K562 (cell line): Measurements from ENCODE around the gene C20orf141. TPM values are rescaled to one million over a fixed set of nuclear protein-coding genes. Genes with fewer than 3 reads are reported as not detected.

Source experiments
- BRCA1 ChIP-seq, 2 experiments: fragments of 450-650 bp in 1 of 2; sonication (generic) in 1 of 2; formaldehyde crosslinking in 1 of 2; IDR thresholded peaks; 2 replicates each; pipeline versions ENCODE4 v1.5.0 to v1.6.1; 2017 to 2020; ENCODE audit warnings: mild to moderate bottlenecking in 1 of 2, missing genetic modification reagents in 1 of 2
- CBFA2T2 ChIP-seq: fragments of 450-650 bp; conservative IDR thresholded peaks from 2 replicates; pipeline ENCODE4 v1.6.1; 2017; ENCODE audit warnings: mild to moderate bottlenecking
- CEBPB ChIP-seq: fragments of 450-650 bp; IDR thresholded peaks from 2 replicates; pipeline ENCODE4 v1.6.1; 2016; ENCODE audit warnings: missing genetic modification characterization, missing compliant biosample characterization
- CUX1 ChIP-seq: fragments of 200-800 bp; sonication (Bioruptor generic); IDR thresholded peaks from 2 replicates; pipeline ENCODE4 v1.6.1; 2016; ENCODE audit warnings: missing genetic modification characterization, missing compliant biosample characterization
- DACH1 ChIP-seq: fragments of 450-650 bp; IDR thresholded peaks from 2 replicates; pipeline ENCODE4 v1.6.1; 2018; ENCODE audit not compliant: partially characterized antibody
- EP300 ChIP-seq: IDR thresholded peaks from 2 replicates; pipeline ENCODE4 v1.6.1; 2012; ENCODE audit warnings: low read length, improper control_type of control experiment
- ETV1 ChIP-seq: fragments of 450-650 bp; conservative IDR thresholded peaks from 2 replicates; pipeline ENCODE4 v1.6.1; 2016; ENCODE audit warnings: missing genetic modification characterization, control low read depth, low read depth, missing compliant biosample characterization
- FOXP1 ChIP-seq: sonication (generic); formaldehyde crosslinking; IDR thresholded peaks from 2 replicates; pipeline ENCODE4 v1.8.0; 2022; ENCODE audit warnings: mild to moderate bottlenecking, missing genetic modification reagents
- GTF2A2 ChIP-seq: IDR thresholded peaks from 2 replicates; pipeline ENCODE4 v1.6.1; 2016; ENCODE audit warnings: mild to moderate bottlenecking, missing genetic modification characterization, missing compliant biosample characterization
- KDM4B ChIP-seq, 2 experiments: fragments of 450-650 bp in 1 of 2; sonication (generic) in 1 of 2; IDR thresholded peaks; 2 replicates each; pipeline ENCODE4 v1.6.1; 2016 to 2017; ENCODE audit warnings: borderline replicate concordance in 2 of 2, antibody characterized with exemption in 1 of 2, low read depth in 1 of 2, mild to moderate bottlenecking in 1 of 2
- KLF6 ChIP-seq: fragments of 250-450 bp; sonication (Bioruptor Pico); IDR thresholded peaks from 2 replicates; pipeline ENCODE4 v1.4.0; 2020; ENCODE audit warnings: mild to moderate bottlenecking, moderate library complexity, borderline replicate concordance
- POLR2B ChIP-seq: fragments of 450-650 bp; IDR thresholded peaks from 2 replicates; pipeline ENCODE4 v1.6.1; 2018; ENCODE audit warnings: low read depth; ENCODE audit not compliant: partially characterized antibody
- SRSF1 ChIP-seq: fragments of 200-400 bp; formaldehyde crosslinking; IDR thresholded peaks from 2 replicates; pipeline ENCODE4 v1.6.1; 2017; ENCODE audit warnings: mild to moderate bottlenecking, low read depth, low read length, moderate library complexity
- STAG1 ChIP-seq: sonication (generic); formaldehyde crosslinking; IDR thresholded peaks from 2 replicates; pipeline ENCODE4 v1.5.0; 2020; ENCODE audit warnings: missing genetic modification reagents, borderline replicate concordance
- TAL1 ChIP-seq: fragments of 450-650 bp; IDR thresholded peaks from 2 replicates; pipeline ENCODE4 v1.6.1; 2016; ENCODE audit warnings: mild to moderate bottlenecking
- ZBTB7A ChIP-seq: IDR thresholded peaks from 2 replicates; pipeline ENCODE4 v1.6.1; 2011; ENCODE audit warnings: low read depth, mild to moderate bottlenecking, low read length, moderate library complexity, borderline replicate concordance; ENCODE audit not compliant: control insufficient read depth
- ZKSCAN8 ChIP-seq: fragments of 200-800 bp; sonication (Bioruptor generic); IDR thresholded peaks from 2 replicates; pipeline ENCODE4 v1.6.1; 2016; ENCODE audit warnings: missing genetic modification characterization, missing compliant biosample characterization
- ZNF699 ChIP-seq: fragments of 250-450 bp; sonication (Bioruptor Pico); IDR thresholded peaks from 2 replicates; pipeline ENCODE4 v1.8.0; 2021; ENCODE audit warnings: mild to moderate bottlenecking, moderate library complexity; ENCODE audit not compliant: insufficient replicate concordance
- polyA plus RNA-seq, 8 experiments: library from polyadenylated mRNA; depleted of rRNA in 4 of 8; stranded (reverse) in 5 of 8; unstranded in 3 of 8; fragments of >200 nt; fragmentation: Nextera tagmentation in 2 of 8; fragmentation: Illumina TruSeq in 1 of 8; extraction: Ambion mirVana in 2 of 8; extraction: Trizol in 1 of 8; gene quantifications; 2 replicates each; pipeline versions ENCODE4 v1.2.1 to v1.2.3, GENCODE V29; 2011 to 2014; ENCODE audit warnings: inconsistent platforms in 1 of 8, missing spikeins in 1 of 8
- total RNA-seq, 7 experiments: library from RNA; depleted of rRNA in 6 of 7; stranded (reverse); fragments of >200 nt in 6 of 7; fragmentation: Illumina TruSeq in 2 of 7; extraction: Trizol in 2 of 7; gene quantifications; 2 replicates each; pipeline versions ENCODE4 v1.2.1 to v1.2.3, GENCODE V29; 2011 to 2021; ENCODE audit warnings: low replicate concordance in 1 of 7
- TF ChIP-seq, protein P1 (sequence below), 2 experiments: fragments of 200-800 bp in 1 of 2; sonication (Bioruptor generic) in 1 of 2; sonication (generic) in 1 of 2; formaldehyde crosslinking in 1 of 2; IDR thresholded peaks in 1 of 2; conservative IDR thresholded peaks in 1 of 2; 2 replicates each; pipeline versions ENCODE4 v1.5.0 to v1.6.1; 2016 to 2020; ENCODE audit warnings: missing compliant biosample characterization in 1 of 2, missing genetic modification characterization in 1 of 2, missing genetic modification reagents in 1 of 2
- TF ChIP-seq, protein P2 (sequence below): fragments of 450-650 bp; formaldehyde crosslinking; IDR thresholded peaks from 2 replicates; pipeline ENCODE4 v1.4.0; 2022; ENCODE audit warnings: missing genetic modification characterization

Gene C20orf141
- total and polyA plus RNA-seq, 9 of the 15 experiments (the other 6 are each of a cell fraction or from before 2014, with no cell fraction given), result not detected

DNA sequence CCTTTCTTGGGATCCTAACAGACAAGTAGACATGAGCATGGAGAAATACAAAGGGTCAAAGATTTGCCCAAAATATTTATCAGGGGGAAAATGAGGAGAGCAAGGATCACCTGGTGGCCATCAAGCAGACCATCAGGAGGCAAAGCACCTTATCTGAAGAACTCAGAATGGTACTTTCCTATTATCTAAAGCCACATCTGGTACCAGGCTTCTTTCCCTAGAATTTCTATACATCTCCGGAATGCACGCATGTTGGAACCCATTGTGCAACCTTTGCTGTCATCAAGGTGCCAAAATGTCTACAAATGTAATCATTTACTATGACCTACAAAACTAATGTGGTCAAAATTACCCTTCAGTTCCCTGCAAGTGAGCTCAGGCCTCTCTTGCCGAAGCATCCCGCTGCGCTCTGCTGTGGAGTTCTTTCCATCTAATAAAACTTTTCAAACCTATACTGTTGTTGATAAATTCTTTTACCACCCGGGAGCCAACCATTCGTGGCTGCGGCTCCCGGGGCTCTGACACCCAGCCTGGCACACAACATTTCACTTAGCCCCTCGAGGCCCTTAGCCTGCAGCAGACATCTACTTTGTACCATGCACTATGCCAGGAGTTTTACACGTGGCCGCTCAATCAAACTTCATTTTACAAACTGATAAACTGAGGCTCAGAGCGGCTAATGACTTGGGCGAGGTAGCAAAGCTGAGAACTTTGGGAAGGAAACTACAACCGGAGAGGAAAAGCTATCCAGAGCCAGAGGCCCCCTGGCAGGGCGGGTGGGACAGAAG is 10.6 kb upstream of the C20orf141 start (continued):
- TF ChIP-seq GTF2A2 (tag), result no peak
- no peak for TF ChIP-seq POLR2B
- TF ChIP-seq ZNF699 (CRISPR knock-in tag), result no peak
- no peak for TF ChIP-seq BRCA1 (IDR thresholded peaks at IDR 0.05)
- TF ChIP-seq BRCA1 (CRISPR knock-in tag; IDR thresholded peaks at IDR 0.05), result no peak
- no peak for TF ChIP-seq STAG1 (CRISPR knock-in tag)
- TF ChIP-seq CEBPB (tag), result peak; percentile 87
- TF ChIP-seq SRSF1, result no peak
- peak; percentile 41; the same call in 1 of the 2 replicates for TF ChIP-seq EP300
- TF ChIP-seq, protein P1, sequence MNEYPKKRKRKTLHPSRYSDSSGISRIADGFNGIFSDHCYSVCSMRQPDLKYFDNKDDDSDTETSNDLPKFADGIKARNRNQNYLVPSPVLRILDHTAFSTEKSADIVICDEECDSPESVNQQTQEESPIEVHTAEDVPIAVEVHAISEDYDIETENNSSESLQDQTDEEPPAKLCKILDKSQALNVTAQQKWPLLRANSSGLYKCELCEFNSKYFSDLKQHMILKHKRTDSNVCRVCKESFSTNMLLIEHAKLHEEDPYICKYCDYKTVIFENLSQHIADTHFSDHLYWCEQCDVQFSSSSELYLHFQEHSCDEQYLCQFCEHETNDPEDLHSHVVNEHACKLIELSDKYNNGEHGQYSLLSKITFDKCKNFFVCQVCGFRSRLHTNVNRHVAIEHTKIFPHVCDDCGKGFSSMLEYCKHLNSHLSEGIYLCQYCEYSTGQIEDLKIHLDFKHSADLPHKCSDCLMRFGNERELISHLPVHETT (CRISPR knock-in tag; conservative IDR thresholded peaks at IDR 0.05 in 1 of 2, IDR thresholded peaks at IDR 0.05 in 1 of 2), result no peak
- TF ChIP-seq CUX1, result no peak
- TF ChIP-seq CBFA2T2, result peak; percentile 88
- TF ChIP-seq TAL1, result peak; percentile 92
- TF ChIP-seq DACH1, result no peak
- TF ChIP-seq, protein P2, sequence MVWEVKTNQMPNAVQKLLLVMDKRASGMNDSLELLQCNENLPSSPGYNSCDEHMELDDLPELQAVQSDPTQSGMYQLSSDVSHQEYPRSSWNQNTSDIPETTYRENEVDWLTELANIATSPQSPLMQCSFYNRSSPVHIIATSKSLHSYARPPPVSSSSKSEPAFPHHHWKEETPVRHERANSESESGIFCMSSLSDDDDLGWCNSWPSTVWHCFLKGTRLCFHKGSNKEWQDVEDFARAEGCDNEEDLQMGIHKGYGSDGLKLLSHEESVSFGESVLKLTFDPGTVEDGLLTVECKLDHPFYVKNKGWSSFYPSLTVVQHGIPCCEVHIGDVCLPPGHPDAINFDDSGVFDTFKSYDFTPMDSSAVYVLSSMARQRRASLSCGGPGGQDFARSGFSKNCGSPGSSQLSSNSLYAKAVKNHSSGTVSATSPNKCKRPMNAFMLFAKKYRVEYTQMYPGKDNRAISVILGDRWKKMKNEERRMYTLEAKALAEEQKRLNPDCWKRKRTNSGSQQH, result no peak
- TF ChIP-seq KDM4B (IDR thresholded peaks at IDR 0.05; ENCODE audit: borderline replicate concordance in 2 of 2, low read depth in 1 of 2), result no peak
- no peak for TF ChIP-seq ZKSCAN8 (CRISPR knock-in tag)
- no peak for TF ChIP-seq ETV1
- TF ChIP-seq FOXP1 (CRISPR knock-in tag), result no peak
- no peak for TF ChIP-seq ZBTB7A
- TF ChIP-seq KLF6, result no peak
